Measurements from ENCODE around the gene STX18. TPM values are rescaled to one million over a fixed set of nuclear protein-coding genes. Genes with fewer than 3 reads are reported as not detected.

Gene STX18
- total and polyA plus RNA-seq, 2 of the 13 experiments (the other 11 are each of a cell fraction or from before 2014, with no cell fraction given) = 23.9 to 37.1 TPM

DNA sequence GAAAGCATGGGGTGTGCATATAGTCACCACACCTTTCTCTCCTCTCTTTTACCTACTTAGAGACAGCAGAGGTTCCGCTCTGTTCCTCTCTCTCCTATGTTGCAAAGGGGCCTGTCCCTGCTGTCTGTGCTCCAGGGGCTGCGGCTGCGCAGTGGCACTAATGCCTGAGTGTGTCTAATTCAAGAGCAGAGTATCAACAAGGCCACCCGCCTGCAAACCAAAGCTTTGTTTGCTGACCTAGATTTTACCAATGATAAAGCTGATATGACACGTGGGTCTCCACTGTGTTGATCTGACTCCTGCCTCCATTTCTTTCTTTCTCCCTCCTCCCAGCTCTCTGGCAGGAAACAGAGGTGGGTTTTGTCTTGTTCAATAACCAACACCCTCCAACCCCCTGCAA, 80.0 kb downstream of the STX18 start (continued):
- TF ChIP-seq HNF4G (IDR thresholded peaks at IDR 0.05; ENCODE audit: borderline replicate concordance, low read depth, low read length) (no peak), HNF4G (CRISPR knock-in tag; IDR thresholded peaks at IDR 0.05; ENCODE audit: borderline replicate concordance, low read depth) (no peak), SOX6 (IDR thresholded peaks at IDR 0.05) (no peak), SOX6 (CRISPR knock-in tag; IDR thresholded peaks at IDR 0.05) (peak; percentile 79), ZNF234 (CRISPR knock-in tag; conservative IDR thresholded peaks at IDR 0.05) (no peak), PPARG (CRISPR knock-in tag; conservative IDR thresholded peaks at IDR 0.05) (peak; percentile 73), GATA4 (IDR thresholded peaks at IDR 0.05; ENCODE audit: borderline replicate concordance, low read depth) (peak; percentile 79; the same call in 1 of the 2 replicates), TAF1 (CRISPR knock-in tag; IDR thresholded peaks at IDR 0.05) (no peak)

DNA sequence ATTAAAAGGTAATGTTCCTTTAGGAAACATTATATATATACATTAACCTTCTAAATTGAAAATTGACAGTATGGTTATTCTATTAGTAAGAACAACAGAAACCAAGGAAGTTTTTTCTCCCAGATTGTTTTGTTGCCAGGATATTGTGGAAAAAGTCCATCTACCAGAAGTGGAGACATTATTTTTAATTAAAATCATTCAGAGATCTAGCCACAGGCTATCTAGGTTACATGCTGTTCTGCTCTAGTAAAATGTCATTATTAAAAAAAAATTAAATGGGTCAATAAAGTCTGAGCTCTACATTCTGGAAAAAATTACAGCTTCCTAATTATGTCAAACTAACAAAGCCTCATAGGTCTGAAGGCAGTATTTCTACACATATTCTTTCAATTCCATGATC, 80.7 kb downstream of the STX18 start:
- FAIRE-seq (no peak), DNase-seq (ENCODE audit: low spot score) (no peak), ATAC-seq (no peak)
- BruUV-seq (replicated peaks) = no TSS peak
- Histone ChIP-seq H2AFZ (ENCODE audit: low read length) (no peak overlapping the region), H3K27me3 (ENCODE audit: control insufficient read depth in 1 of 2, insufficient read depth in 2 of 2, low read length in 2 of 2) (no peaks in the 10 kb centered on the region), H4K20me1 (ENCODE audit: insufficient read depth, low read length) (no peaks in the 10 kb centered on the region), H3K4me2 (ENCODE audit: low read depth, low read length) (peak overlapping the region; percentile 71), H3K4me3 (replicated peaks in 1 of 3; ENCODE audit: insufficient read depth in 1 of 3, low read depth in 2 of 3, low read length in 3 of 3) (peak overlapping the region in 1 of 3 experiments; percentile 50; a peak in 1 of 6 replicates), H3K4me1 (ENCODE audit: insufficient read depth, low read length) (peaks cover 37% of the 10 kb centered on the region), H3K9ac (ENCODE audit: insufficient read depth, low read depth, low read length) (peak overlapping the region; percentile 43; the same call in 1 of the 2 replicates), H3K79me2 (ENCODE audit: insufficient read depth, low read length) (peaks cover 2% of the 10 kb centered on the region), H3K9me3 (ENCODE audit: low read length) (no peaks in the 10 kb centered on the region), H3K27ac (ENCODE audit: extremely low read length, insufficient read depth, low read length) (peak overlapping the region; percentile 53), H3K36me3 (replicated peaks in 1 of 2; ENCODE audit: control insufficient read depth in 1 of 2, insufficient read depth in 2 of 2, low read length in 2 of 2) (peaks cover 4 to 41% of the 10 kb centered on the region in 2 experiments)
- intact Hi-C loops (cut with micrococcal nuclease; ENCODE audit: unreplicated experiment) = no loop called here
- in situ Hi-C loops (cut with HindIII; ENCODE audit: extremely low pct_ligation_motif_present, low pct_unique_long_range_greater_than_20kb) = no loop called here
- CTCF ChIA-PET (ENCODE audit: low intra/inter-chr PET ratio, low total read pairs) = no interaction called here
- POLR2A ChIA-PET = no interaction called here
- TF ChIP-seq MTA3 (CRISPR knock-in tag; IDR thresholded peaks at IDR 0.05) (no peak), ATRX (CRISPR knock-in tag; IDR thresholded peaks at IDR 0.05; ENCODE audit: borderline replicate concordance) (no peak), ZNF550 (CRISPR knock-in tag; IDR thresholded peaks at IDR 0.05; ENCODE audit: borderline replicate concordance) (no peak), EP300 (IDR thresholded peaks at IDR 0.05; ENCODE audit: low read depth in 2 of 2, low read length in 2 of 2) (no peak), EP300 (CRISPR knock-in tag; IDR thresholded peaks at IDR 0.05; ENCODE audit: borderline replicate concordance) (no peak), SMC3 (IDR thresholded peaks at IDR 0.05; ENCODE audit: low read length) (no peak)
- TF ChIP-seq, protein P1, sequence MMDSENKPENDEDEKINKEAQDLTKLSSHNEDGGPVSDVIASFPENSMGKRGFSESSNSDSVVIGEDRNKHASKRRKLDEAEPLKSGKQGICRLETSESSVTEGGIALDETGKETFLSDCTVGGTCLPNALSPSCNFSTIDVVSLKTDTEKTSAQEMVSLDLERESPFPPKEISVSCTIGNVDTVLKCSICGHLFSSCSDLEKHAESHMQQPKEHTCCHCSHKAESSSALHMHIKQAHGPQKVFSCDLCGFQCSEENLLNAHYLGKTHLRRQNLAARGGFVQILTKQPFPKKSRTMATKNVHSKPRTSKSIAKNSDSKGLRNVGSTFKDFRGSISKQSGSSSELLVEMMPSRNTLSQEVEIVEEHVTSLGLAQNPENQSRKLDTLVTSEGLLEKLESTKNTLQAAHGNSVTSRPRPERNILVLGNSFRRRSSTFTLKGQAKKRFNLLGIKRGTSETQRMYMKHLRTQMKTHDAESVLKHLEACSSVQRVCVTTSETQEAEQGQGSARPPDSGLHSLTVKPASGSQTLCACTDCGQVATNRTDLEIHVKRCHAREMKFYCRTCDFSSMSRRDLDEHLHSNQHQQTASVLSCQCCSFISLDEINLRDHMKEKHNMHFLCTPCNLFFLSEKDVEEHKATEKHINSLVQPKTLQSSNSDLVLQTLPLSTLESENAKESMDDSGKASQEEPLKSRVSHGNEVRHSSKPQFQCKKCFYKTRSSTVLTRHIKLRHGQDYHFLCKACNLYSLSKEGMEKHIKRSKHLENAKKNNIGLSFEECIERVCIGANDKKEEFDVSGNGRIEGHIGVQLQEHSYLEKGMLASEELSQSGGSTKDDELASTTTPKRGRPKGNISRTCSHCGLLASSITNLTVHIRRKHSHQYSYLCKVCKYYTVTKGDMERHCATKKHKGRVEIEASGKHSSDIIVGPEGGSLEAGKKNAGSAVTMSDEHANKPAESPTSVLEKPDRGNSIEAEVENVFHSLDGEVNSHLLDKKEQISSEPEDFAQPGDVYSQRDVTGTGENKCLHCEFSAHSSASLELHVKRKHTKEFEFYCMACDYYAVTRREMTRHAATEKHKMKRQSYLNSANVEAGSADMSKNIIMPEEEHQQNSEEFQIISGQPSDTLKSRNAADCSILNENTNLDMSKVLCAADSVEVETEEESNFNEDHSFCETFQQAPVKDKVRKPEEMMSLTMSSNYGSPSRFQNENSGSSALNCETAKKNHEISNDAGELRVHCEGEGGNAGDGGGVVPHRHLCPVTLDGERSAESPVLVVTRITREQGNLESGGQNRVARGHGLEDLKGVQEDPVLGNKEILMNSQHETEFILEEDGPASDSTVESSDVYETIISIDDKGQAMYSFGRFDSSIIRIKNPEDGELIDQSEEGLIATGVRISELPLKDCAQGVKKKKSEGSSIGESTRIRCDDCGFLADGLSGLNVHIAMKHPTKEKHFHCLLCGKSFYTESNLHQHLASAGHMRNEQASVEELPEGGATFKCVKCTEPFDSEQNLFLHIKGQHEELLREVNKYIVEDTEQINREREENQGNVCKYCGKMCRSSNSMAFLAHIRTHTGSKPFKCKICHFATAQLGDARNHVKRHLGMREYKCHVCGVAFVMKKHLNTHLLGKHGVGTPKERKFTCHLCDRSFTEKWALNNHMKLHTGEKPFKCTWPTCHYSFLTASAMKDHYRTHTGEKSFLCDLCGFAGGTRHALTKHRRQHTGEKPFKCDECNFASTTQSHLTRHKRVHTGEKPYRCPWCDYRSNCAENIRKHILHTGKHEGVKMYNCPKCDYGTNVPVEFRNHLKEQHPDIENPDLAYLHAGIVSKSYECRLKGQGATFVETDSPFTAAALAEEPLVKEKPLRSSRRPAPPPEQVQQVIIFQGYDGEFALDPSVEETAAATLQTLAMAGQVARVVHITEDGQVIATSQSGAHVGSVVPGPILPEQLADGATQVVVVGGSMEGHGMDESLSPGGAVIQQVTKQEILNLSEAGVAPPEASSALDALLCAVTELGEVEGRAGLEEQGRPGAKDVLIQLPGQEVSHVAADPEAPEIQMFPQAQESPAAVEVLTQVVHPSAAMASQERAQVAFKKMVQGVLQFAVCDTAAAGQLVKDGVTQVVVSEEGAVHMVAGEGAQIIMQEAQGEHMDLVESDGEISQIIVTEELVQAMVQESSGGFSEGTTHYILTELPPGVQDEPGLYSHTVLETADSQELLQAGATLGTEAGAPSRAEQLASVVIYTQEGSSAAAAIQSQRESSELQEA (CRISPR knock-in tag; IDR thresholded peaks at IDR 0.05; ENCODE audit: not compliant biosample characterization) = no peak
- TF ChIP-seq, protein P2, sequence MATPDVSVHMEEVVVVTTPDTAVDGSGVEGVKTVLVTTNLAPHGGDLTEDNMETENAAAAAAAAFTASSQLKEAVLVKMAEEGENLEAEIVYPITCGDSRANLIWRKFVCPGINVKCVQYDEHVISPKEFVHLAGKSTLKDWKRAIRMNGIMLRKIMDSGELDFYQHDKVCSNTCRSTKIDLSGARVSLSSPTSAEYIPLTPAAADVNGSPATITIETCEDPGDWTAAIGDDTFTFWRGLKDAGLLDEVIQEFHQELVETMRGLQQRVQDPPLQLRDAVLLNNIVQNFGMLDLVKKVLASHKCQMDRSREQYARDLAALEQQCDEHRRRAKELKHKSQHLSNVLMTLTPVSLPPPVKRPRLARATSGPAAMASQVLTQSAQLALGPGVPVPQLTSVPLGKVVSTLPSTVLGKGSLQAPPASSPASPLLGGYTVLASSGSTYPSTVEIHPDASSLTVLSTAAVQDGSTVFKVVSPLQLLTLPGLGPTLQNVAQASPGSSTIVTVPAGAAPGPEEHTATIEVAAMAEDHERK (CRISPR knock-in tag; IDR thresholded peaks at IDR 0.05; ENCODE audit: low read depth) = no peak

All from HepG2 (cell line).